GM23338 (cell line): Measurements from ENCODE around the gene TEX35.

Source experiments
- CREB1 ChIP-seq: fragments of 250-450 bp; sonication (Bioruptor Pico); IDR thresholded peaks from 2 replicates; pipeline ENCODE4 v1.5.0; 2020; ENCODE audit warnings: low read depth, mild to moderate bottlenecking, moderate library complexity
- CTCF ChIP-seq, 2 experiments: fragments of 200-600 bp in 1 of 2; sonication (generic) in 1 of 2; conservative IDR thresholded peaks; 2 replicates each; pipeline versions ENCODE4 v1.5.1 to v1.6.1; 2016 to 2017; ENCODE audit warnings: antibody characterized with exemption in 2 of 2, low read depth in 2 of 2, mild to moderate bottlenecking in 2 of 2, moderate library complexity in 1 of 2
- EZH2 ChIP-seq: fragments of 200-600 bp; sonication (generic); IDR thresholded peaks from one replicate; pipeline ENCODE4 v1.8.0; 2017; ENCODE audit warnings: antibody characterized with exemption, mild to moderate bottlenecking, low read depth; ENCODE audit not compliant: unreplicated experiment
- EZH2phosphoT487 ChIP-seq: fragments of 200-600 bp; sonication (generic); IDR thresholded peaks from one replicate; pipeline ENCODE4 v1.8.1; 2018; ENCODE audit warnings: antibody characterized with exemption; ENCODE audit not compliant: unreplicated experiment
- JUNB ChIP-seq: IDR thresholded peaks from one replicate; pipeline ENCODE4 v1.6.1; 2016; ENCODE audit warnings: antibody characterized with exemption; ENCODE audit not compliant: unreplicated experiment
- POLR2AphosphoS5 ChIP-seq: IDR thresholded peaks from 2 replicates; pipeline ENCODE4 v1.6.1; 2016; ENCODE audit warnings: antibody characterized with exemption, low read depth
- REST ChIP-seq: IDR thresholded peaks from one replicate; pipeline ENCODE4 v1.6.1; 2018; ENCODE audit warnings: antibody characterized with exemption; ENCODE audit not compliant: unreplicated experiment

GRCh38 chr1:178532392-178532791 is 19.5 kb downstream of the TEX35 start:
- TF ChIP-seq EZH2 (no peak), CTCF (conservative IDR thresholded peaks at IDR 0.05; ENCODE audit: low read depth in 2 of 2) (peak; percentile 93 to 98), POLR2AphosphoS5 (no peak), CREB1 (CRISPR knock-in tag) (no peak), REST (no peak), JUNB (no peak), EZH2phosphoT487 (no peak)
